Natural killer cell (primary cell): ENCODE results near the gene ARHGEF37. TPM values are rescaled to one million over a fixed set of nuclear protein-coding genes. Genes with fewer than 3 reads are reported as not detected.

Experiments used
- ATAC-seq, 3 donors: fragments of 150-1000 bp in 2 of 3; fragments of 200-7000 bp in 1 of 3; cut with Tn5 transposase; 1 replicate in 1 of 3; 2 replicates in 2 of 3; pipeline ENCODE4 v1.10.0; 2021; ENCODE audit warnings: mild to moderate bottlenecking in 2 of 3, moderate library complexity in 2 of 3
- DNase-seq, 2 donors: peaks; one replicate each; pipeline versions ENCODE4 v3.0.0 to v3.0.0-alpha.2; 2013 to 2021; ENCODE audit warnings: mixed read lengths in 1 of 2
- H3K27ac ChIP-seq: one replicate; pipeline ENCODE4 v1.5.1; 2013; ENCODE audit warnings: mild to moderate bottlenecking, low read length
- H3K27me3 ChIP-seq: one replicate; pipeline ENCODE4 v1.6.1; 2013; ENCODE audit warnings: low read length; ENCODE audit not compliant: control insufficient read depth, insufficient read depth
- H3K36me3 ChIP-seq: one replicate; pipeline ENCODE4 v1.6.1; 2013; ENCODE audit warnings: low read length; ENCODE audit not compliant: control insufficient read depth, insufficient read depth
- H3K4me1 ChIP-seq: one replicate; pipeline ENCODE4 v1.6.1; 2013; ENCODE audit warnings: low read length; ENCODE audit not compliant: control insufficient read depth, insufficient read depth
- H3K4me3 ChIP-seq: one replicate; pipeline ENCODE4 v1.5.1; 2013; ENCODE audit warnings: low read length
- H3K9me3 ChIP-seq: one replicate; pipeline ENCODE4 v1.6.1; 2013; ENCODE audit warnings: low read length; ENCODE audit not compliant: control insufficient read depth, insufficient read depth
- H3K27ac Mint-ChIP-seq, 2 donors: one replicate each; pipeline ENCODE4 v1.8.0; 2022; ENCODE audit warnings: mild to moderate bottlenecking in 2 of 2, mixed read lengths in 2 of 2, moderate library complexity in 1 of 2
- H3K27me3 Mint-ChIP-seq, 2 donors: one replicate each; pipeline ENCODE4 v1.8.0; 2022; ENCODE audit warnings: low read depth in 2 of 2, mixed read lengths in 2 of 2
- H3K36me3 Mint-ChIP-seq: one replicate; pipeline ENCODE4 v1.8.0; 2022; ENCODE audit warnings: mixed read lengths
- H3K4me1 Mint-ChIP-seq, 2 donors: one replicate each; pipeline ENCODE4 v1.8.0; 2022; ENCODE audit warnings: mixed read lengths in 2 of 2
- H3K4me3 Mint-ChIP-seq: one replicate; pipeline ENCODE4 v1.8.0; 2022; ENCODE audit warnings: mild to moderate bottlenecking, moderate library complexity, mixed read lengths
- H3K9me3 Mint-ChIP-seq, 2 donors: one replicate each; pipeline ENCODE4 v1.8.0; 2022; ENCODE audit warnings: mixed read lengths in 2 of 2
- WGBS: methylation state at CpG from one replicate; pipeline ENCODE4 v1.1.7; 2013; ENCODE audit warnings: missing lambda C conversion rate; ENCODE audit not compliant: insufficient coverage; 5-methylcytosine and 5-hydroxymethylcytosine counted together
- intact Hi-C: fragments of 100-400 bp; cut with micrococcal nuclease; formaldehyde crosslinking; loops from one replicate; pipeline ENCODE4 v1.14.2; 2022
- total RNA-seq, 4 donors: library from RNA; stranded (reverse); fragments of 120-200 nt in 1 of 4; gene quantifications; one replicate each; pipeline versions ENCODE4 v1.2.3 to v1.2.4, GENCODE V29; 2013 to 2022
- TF ChIP-seq, protein P1 (sequence below): fragments of 200-600 bp; IDR thresholded peaks from one replicate; pipeline ENCODE4 v1.8.0; 2022; ENCODE audit warnings: antibody characterized with exemption

The ARHGEF37 gene
- total RNA-seq, 3 donors from 2014 or later (not counting 1 experiment from before 2014, with no cell fraction given) = 0.61 to 2.6 TPM; not detected in 1

DNA sequence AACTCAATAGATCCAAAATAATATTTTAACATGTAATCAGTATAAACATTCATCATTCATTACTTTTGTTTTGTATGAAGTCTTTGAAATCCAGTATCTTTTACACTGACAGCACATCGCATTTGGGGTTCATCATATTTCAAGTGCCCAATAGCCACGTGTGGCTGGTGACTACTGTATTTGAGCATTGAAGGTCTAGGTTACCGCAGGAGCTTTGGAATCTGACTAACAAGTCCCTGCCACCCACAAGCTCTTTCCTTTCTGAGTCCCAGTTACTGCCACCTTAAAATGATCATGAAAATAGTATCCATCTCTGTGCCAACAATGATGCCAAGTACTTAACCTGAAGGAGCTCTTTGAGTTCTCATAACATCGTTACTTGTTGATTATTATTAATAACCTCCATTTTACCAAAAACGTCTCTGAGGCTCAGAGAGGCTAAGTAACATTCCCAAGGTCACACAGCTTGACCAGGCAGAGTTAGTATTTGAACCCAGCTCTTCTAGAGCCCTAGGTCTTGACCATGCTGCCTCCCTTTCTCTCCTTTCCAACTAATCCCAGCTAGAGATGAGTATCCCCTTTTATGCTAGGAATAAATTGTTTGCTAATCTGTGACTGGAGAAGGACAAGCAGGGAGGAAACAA lies 24.2 kb downstream of the ARHGEF37 start:
- Mint-ChIP-seq H3K36me3 (no peaks in the 10 kb centered on the region), H3K27ac (peak overlapping the region in 1 of 2 donors; percentile 75)

DNA sequence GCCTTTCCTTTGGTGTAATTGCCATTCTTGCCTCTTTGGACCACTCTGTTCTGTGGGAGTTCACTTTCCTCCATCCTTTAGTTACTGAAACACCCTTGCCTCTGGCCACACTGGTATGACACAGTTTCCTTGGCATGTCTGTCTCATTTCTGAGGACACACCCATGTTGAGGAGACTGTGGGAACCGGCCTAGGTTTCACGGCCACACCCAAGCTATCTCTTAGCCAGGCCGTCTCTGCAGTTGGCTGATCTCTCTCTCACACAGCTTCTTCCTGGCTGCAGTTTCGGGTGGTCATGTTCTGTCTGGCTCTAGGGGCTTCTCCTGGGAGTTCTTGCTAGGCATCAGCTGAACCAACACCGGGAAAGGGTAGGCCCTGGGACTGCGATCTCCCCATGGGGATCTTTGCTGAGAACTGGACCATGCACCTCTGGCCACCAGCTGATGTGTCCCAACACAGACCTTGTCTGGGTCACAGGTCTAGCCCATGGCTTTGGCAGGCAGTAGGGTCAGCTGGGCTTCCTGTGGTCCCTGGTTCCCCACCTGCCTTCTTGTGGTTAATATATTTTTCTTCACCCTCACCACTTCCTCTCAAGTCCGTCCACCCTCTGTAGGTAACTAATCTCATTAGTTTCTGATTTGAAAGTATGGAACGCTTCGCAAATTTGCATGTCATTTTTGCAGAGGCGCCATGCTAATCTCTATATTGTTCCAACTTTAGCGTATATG lies 24.9 kb downstream of the ARHGEF37 start:
- TF ChIP-seq, protein P1, sequence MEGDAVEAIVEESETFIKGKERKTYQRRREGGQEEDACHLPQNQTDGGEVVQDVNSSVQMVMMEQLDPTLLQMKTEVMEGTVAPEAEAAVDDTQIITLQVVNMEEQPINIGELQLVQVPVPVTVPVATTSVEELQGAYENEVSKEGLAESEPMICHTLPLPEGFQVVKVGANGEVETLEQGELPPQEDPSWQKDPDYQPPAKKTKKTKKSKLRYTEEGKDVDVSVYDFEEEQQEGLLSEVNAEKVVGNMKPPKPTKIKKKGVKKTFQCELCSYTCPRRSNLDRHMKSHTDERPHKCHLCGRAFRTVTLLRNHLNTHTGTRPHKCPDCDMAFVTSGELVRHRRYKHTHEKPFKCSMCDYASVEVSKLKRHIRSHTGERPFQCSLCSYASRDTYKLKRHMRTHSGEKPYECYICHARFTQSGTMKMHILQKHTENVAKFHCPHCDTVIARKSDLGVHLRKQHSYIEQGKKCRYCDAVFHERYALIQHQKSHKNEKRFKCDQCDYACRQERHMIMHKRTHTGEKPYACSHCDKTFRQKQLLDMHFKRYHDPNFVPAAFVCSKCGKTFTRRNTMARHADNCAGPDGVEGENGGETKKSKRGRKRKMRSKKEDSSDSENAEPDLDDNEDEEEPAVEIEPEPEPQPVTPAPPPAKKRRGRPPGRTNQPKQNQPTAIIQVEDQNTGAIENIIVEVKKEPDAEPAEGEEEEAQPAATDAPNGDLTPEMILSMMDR = no peak
- peak overlapping the region; percentile 58 to 75 for H3K27ac Mint-ChIP-seq
- peak; percentile 24 to 65 (median 46) for ATAC-seq

More for the DNA sequence above, 24.2 kb downstream of the ARHGEF37 start:
- Mint-ChIP-seq H3K9me3 (no peaks in the 10 kb centered on the region), H3K27me3 (no peaks in the 10 kb centered on the region), H3K4me3 (no peak overlapping the region), H3K4me1 (peaks cover 20 to 22% of the 10 kb centered on the region in 2 donors)
- no peaks in the 10 kb centered on the region for H3K27me3 ChIP-seq
- ATAC-seq (no peak), DNase-seq (no peak)
- peaks cover 20% of the 10 kb centered on the region for H3K4me1 ChIP-seq
- WGBS = 89% methylated on average over 5 of the region's 5 CpGs
- intact Hi-C loops = no loop called here
- no peaks in the 10 kb centered on the region for H3K36me3 ChIP-seq
- H3K27ac ChIP-seq = no peak overlapping the region
- TF ChIP-seq, protein P1 = no peak
- H3K9me3 ChIP-seq = no peaks in the 10 kb centered on the region
- H3K4me3 ChIP-seq = no peak overlapping the region

DNA sequence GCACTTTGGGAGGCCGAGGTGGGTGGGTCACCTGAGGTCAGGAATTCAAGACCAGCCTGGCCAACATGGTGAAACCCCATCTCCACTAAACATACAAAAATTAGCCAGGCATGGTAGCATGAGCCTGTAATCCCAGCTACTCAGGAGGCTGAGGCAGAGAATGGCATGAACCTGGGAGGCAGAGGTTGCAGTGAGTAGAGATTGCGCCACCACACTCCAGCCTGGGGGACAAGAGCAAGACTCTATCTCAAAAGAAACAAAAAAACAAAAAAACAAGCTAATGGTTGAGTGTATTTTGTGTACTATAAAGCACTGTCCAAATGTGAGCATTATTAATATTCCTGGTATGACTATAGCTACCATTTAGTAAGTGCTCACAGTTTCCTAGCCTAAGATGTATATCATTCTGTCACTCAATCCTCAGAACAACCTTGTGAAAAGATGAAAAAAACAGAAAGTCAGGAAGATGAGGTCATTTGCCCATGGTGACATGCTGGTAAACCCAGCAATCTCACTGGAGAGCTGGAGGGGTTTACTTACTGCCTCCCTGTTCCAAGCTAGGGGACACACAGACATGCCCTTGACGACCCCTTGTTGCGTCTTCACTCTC lies 27.7 kb downstream of the ARHGEF37 start:
- intact Hi-C loops = no loop called here
- Histone ChIP-seq H3K27ac (no peak overlapping the region), H3K36me3 (no peaks in the 10 kb centered on the region), H3K9me3 (no peaks in the 10 kb centered on the region), H3K4me1 (peaks cover 20% of the 10 kb centered on the region), H3K4me3 (no peak overlapping the region), H3K27me3 (no peaks in the 10 kb centered on the region)
- DNase-seq (no peak), ATAC-seq (no peak)
- no peaks in the 10 kb centered on the region for H3K9me3 Mint-ChIP-seq
- no peak overlapping the region for H3K4me3 Mint-ChIP-seq
- no peak overlapping the region for H3K27ac Mint-ChIP-seq
- no peaks in the 10 kb centered on the region for H3K36me3 Mint-ChIP-seq
- H3K27me3 Mint-ChIP-seq = no peaks in the 10 kb centered on the region
- WGBS = 92% methylated on average over 3 of the region's 4 CpGs
- TF ChIP-seq, protein P1 = no peak
- peaks cover 20 to 22% of the 10 kb centered on the region in 2 donors for H3K4me1 Mint-ChIP-seq

More for the DNA sequence above, 24.9 kb downstream of the ARHGEF37 start:
- H3K4me3 ChIP-seq = no peak overlapping the region
- H3K36me3 ChIP-seq = no peaks in the 10 kb centered on the region
- intact Hi-C loops = no loop called here
- H3K27me3 Mint-ChIP-seq = no peaks in the 10 kb centered on the region
- H3K36me3 Mint-ChIP-seq = no peaks in the 10 kb centered on the region
- H3K4me3 Mint-ChIP-seq = peak overlapping the region; percentile 78
- H3K9me3 ChIP-seq = no peaks in the 10 kb centered on the region
- peak in 1 of 2 donors; percentile 22 for DNase-seq
- H3K4me1 Mint-ChIP-seq = peaks cover 20 to 22% of the 10 kb centered on the region in 2 donors
- peaks cover 20% of the 10 kb centered on the region for H3K4me1 ChIP-seq
- H3K9me3 Mint-ChIP-seq = no peaks in the 10 kb centered on the region
- H3K27ac ChIP-seq = peak overlapping the region; percentile 4
- 41% methylated on average over 10 of the region's 11 CpGs for WGBS
- no peaks in the 10 kb centered on the region for H3K27me3 ChIP-seq
